HG03342 (cell line): ENCODE results near the gene SPRR2F.

Source experiments
- ATAC-seq: cut with Tn5 transposase; IDR thresholded peaks from one replicate; pipeline ENCODE4 v1.9.1; 2021; ENCODE audit warnings: mild to moderate bottlenecking, moderate library complexity; ENCODE audit not compliant: unreplicated experiment

The SPRR2F gene

DNA sequence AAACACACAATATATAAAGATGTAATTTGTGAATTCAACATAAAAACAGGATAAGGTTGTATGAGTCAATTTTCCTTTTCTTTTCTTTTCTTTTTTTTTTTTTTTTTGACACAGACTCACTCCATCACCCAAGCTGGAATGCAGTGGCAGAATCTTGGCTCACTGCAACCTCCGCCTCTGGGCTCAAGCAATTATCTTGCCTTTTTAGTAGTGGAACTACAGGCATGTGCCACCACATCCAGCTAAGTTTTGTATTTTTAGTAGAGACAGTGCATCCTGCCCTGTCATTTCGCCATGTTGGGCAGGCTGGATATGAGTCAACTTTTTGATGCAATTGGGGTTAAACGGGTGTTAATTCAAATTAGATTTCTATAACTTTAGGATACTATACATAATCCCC lies 31.6 kb downstream of the SPRR2F start:
- ATAC-seq = no peak

DNA sequence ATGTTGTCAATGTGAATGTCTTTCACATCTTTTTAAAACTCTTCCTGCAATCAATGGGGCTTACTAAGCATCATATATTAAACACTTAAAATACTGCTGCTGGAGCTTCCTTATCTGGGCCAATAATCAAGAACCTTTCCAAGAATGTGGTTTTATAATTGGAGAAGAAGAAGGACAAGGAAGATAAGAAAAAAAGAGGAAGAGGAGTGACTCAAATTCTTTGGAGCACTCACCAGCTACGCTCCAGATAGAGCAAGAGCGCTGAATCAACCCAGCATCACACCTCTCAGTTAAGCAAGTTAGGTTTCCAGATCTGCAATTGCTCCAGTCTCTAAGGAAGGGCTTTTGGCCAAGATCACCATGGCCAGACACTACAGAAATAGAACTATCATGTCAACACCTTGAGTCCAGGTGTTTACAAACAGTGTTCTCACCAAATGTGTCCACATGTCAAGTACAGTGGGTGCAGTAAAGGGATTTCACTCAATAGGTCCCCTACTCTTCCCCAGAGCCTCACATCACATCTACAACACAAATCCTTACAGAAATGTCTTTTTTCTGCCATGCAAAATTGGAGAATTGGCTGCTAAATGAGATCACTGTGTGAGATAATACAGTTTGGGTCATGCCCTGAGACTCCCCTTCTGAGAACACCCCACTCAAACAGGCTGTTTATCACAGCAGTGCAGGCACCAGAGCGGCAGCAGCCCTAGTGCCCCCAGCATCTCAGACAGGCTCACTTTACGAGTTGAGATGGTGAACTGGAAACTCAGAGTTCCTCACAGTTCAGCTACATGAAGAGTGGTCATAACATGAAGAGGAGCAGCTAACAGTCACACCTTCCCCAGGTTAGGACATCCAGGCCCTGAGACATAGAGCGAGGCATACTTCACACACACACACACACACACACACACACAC lies 40.2 kb downstream of the SPRR2F start:
- ATAC-seq = no peak

GRCh38 chr1:153071511-153071910 lies 41.8 kb downstream of the SPRR2F start, which contains the start of gene SPRR2B:
Gene SPRR2B, minus strand, starts transcription at chr1:153071611. Its CDS starts 772 bp downstream, at chr1:153070839.
- no peak for ATAC-seq

- ATAC-seq = no peak
Observed at GRCh38 chr1:153070243-153070642, 43.1 kb downstream of the SPRR2F start.
